ENCODE measurements around the gene NAT9.
A peak's percentile ranks its signal among the peaks of the same experiment; 100 is the strongest.

The NAT9 gene

GRCh38 chr17:74742978-74743545 is 33.1 kb downstream of the NAT9 start:
- Histone ChIP-seq H4K8ac (ENCODE audit: low read depth, low read length) (no peak overlapping the region), H3K79me1 (ENCODE audit: low read length) (peaks cover 4% of the 10 kb centered on the region), H3K79me2 (ENCODE audit: control insufficient read depth, insufficient read depth, low read length, poor library complexity) (no peaks in the 10 kb centered on the region), H2AFZ (ENCODE audit: insufficient read depth, low read length, poor library complexity) (no peak overlapping the region), H3K4me2 (ENCODE audit: low read length) (no peak overlapping the region), H3K9ac (ENCODE audit: low read length) (no peak overlapping the region), H4K91ac (ENCODE audit: low read depth, low read length) (no peak overlapping the region), H3K9me3 (ENCODE audit: insufficient read depth, low read depth, low read length) (peaks cover 3% of the 10 kb centered on the region), H3K4ac (ENCODE audit: low read depth, low read length) (no peak overlapping the region), H3K14ac (ENCODE audit: low read length) (no peak overlapping the region), H2BK5ac (ENCODE audit: low read depth, low read length, poor library complexity) (no peak overlapping the region), H3K4me1 (ENCODE audit: control insufficient read depth in 1 of 2, insufficient read depth in 2 of 2, low read length in 2 of 2) (peaks cover 29 to 32% of the 10 kb centered on the region in 2 experiments), H3K4me3 (ENCODE audit: low read depth, low read length) (peak overlapping the region; percentile 22), H2AK5ac (ENCODE audit: low read length) (no peak overlapping the region), H3K18ac (ENCODE audit: low read length) (no peak overlapping the region), H3K36me3 (ENCODE audit: control insufficient read depth in 1 of 2, insufficient read depth in 2 of 2, low read length in 2 of 2) (no peaks in the 10 kb centered on the region), H2BK120ac (ENCODE audit: insufficient read depth, low read length, poor library complexity) (no peak overlapping the region), H4K12ac (ENCODE audit: low read depth, low read length) (no peak overlapping the region), H3K27me3 (ENCODE audit: insufficient read depth, low read length) (peaks cover 1% of the 10 kb centered on the region), H3K27ac (ENCODE audit: low read depth, low read length) (no peak overlapping the region), H3K23ac (ENCODE audit: low read length) (no peak overlapping the region), H2BK12ac (ENCODE audit: low read length) (no peak overlapping the region)
- no CpG with 5 or more reads among the region's 9 CpGs for WGBS (ENCODE audit: extremely low coverage, insufficient coverage, insufficient read length)
- no peak for DNase-seq

GRCh38 chr17:74742153-74742515 is 34.0 kb downstream of the NAT9 start:
- no peak overlapping the region for H3K18ac ChIP-seq (ENCODE audit: low read length)

GRCh38 chr17:74740641-74741387 is 35.3 kb downstream of the NAT9 start:
- H3K79me1 ChIP-seq (ENCODE audit: low read length) = no peaks in the 10 kb centered on the region
- no peak overlapping the region for H3K14ac ChIP-seq (ENCODE audit: low read length)
- H3K27me3 ChIP-seq (ENCODE audit: insufficient read depth, low read length) = peaks cover 15% of the 10 kb centered on the region
- no peak overlapping the region for H3K4me2 ChIP-seq (ENCODE audit: low read length)
- H3K27ac ChIP-seq (ENCODE audit: low read depth, low read length) = no peak overlapping the region
- no peak overlapping the region for H4K8ac ChIP-seq (ENCODE audit: low read depth, low read length)
- H3K4me1 ChIP-seq (ENCODE audit: control insufficient read depth in 1 of 2, insufficient read depth in 2 of 2, low read length in 2 of 2) = peaks cover 21 to 24% of the 10 kb centered on the region in 2 experiments
- H3K4ac ChIP-seq (ENCODE audit: low read depth, low read length) = no peak overlapping the region
- no peak overlapping the region for H3K4me3 ChIP-seq (ENCODE audit: low read depth, low read length)
- no peak overlapping the region for H2BK120ac ChIP-seq (ENCODE audit: insufficient read depth, low read length, poor library complexity)
- no peak overlapping the region for H3K23ac ChIP-seq (ENCODE audit: low read length)
- no peak overlapping the region for H2BK5ac ChIP-seq (ENCODE audit: low read depth, low read length, poor library complexity)
- no peak overlapping the region for H2AFZ ChIP-seq (ENCODE audit: insufficient read depth, low read length, poor library complexity)
- no peak overlapping the region for H2BK12ac ChIP-seq (ENCODE audit: low read length)
- H3K18ac ChIP-seq (ENCODE audit: low read length) = no peak overlapping the region
- H3K9me3 ChIP-seq (ENCODE audit: insufficient read depth, low read depth, low read length) = peaks cover 3% of the 10 kb centered on the region
- H3K9ac ChIP-seq (ENCODE audit: low read length) = no peak overlapping the region
- H4K91ac ChIP-seq (ENCODE audit: low read depth, low read length) = no peak overlapping the region
- H3K36me3 ChIP-seq (ENCODE audit: control insufficient read depth in 1 of 2, insufficient read depth in 2 of 2, low read length in 2 of 2) = no peaks in the 10 kb centered on the region
- no peak overlapping the region for H2AK5ac ChIP-seq (ENCODE audit: low read length)
- no peak for DNase-seq
- WGBS (ENCODE audit: extremely low coverage, insufficient coverage, insufficient read length) = no CpG with 5 or more reads among the region's 17 CpGs
- H4K12ac ChIP-seq (ENCODE audit: low read depth, low read length) = no peak overlapping the region
- no peaks in the 10 kb centered on the region for H3K79me2 ChIP-seq (ENCODE audit: control insufficient read depth, insufficient read depth, low read length, poor library complexity)

More at GRCh38 chr17:74742153-74742515, 34.0 kb downstream of the NAT9 start:
- Histone ChIP-seq H3K79me1 (ENCODE audit: low read length) (no peaks in the 10 kb centered on the region), H2BK5ac (ENCODE audit: low read depth, low read length, poor library complexity) (no peak overlapping the region), H2BK12ac (ENCODE audit: low read length) (no peak overlapping the region), H4K91ac (ENCODE audit: low read depth, low read length) (no peak overlapping the region), H3K4me1 (ENCODE audit: control insufficient read depth in 1 of 2, insufficient read depth in 2 of 2, low read length in 2 of 2) (peaks cover 26 to 31% of the 10 kb centered on the region in 2 experiments), H2AK5ac (ENCODE audit: low read length) (no peak overlapping the region), H3K4me3 (ENCODE audit: low read depth, low read length) (no peak overlapping the region), H3K27me3 (ENCODE audit: insufficient read depth, low read length) (peaks cover 5% of the 10 kb centered on the region), H4K12ac (ENCODE audit: low read depth, low read length) (no peak overlapping the region), H3K23ac (ENCODE audit: low read length) (no peak overlapping the region), H3K4ac (ENCODE audit: low read depth, low read length) (no peak overlapping the region), H3K9ac (ENCODE audit: low read length) (no peak overlapping the region), H3K4me2 (ENCODE audit: low read length) (no peak overlapping the region), H2AFZ (ENCODE audit: insufficient read depth, low read length, poor library complexity) (no peak overlapping the region), H3K27ac (ENCODE audit: low read depth, low read length) (no peak overlapping the region), H4K8ac (ENCODE audit: low read depth, low read length) (no peak overlapping the region), H3K79me2 (ENCODE audit: control insufficient read depth, insufficient read depth, low read length, poor library complexity) (no peaks in the 10 kb centered on the region), H3K36me3 (ENCODE audit: control insufficient read depth in 1 of 2, insufficient read depth in 2 of 2, low read length in 2 of 2) (no peaks in the 10 kb centered on the region), H3K9me3 (ENCODE audit: insufficient read depth, low read depth, low read length) (peaks cover 3% of the 10 kb centered on the region), H3K14ac (ENCODE audit: low read length) (no peak overlapping the region), H2BK120ac (ENCODE audit: insufficient read depth, low read length, poor library complexity) (no peak overlapping the region)
- no peak for DNase-seq
- WGBS (ENCODE audit: extremely low coverage, insufficient coverage, insufficient read length) = no CpG with 5 or more reads among the region's 4 CpGs

GRCh38 chr17:74740173-74740572 is 36.0 kb downstream of the NAT9 start:
- Histone ChIP-seq H2BK5ac (ENCODE audit: low read depth, low read length, poor library complexity) (no peak overlapping the region), H3K27ac (ENCODE audit: low read depth, low read length) (no peak overlapping the region), H3K27me3 (ENCODE audit: insufficient read depth, low read length) (peaks cover 18% of the 10 kb centered on the region), H3K9me3 (ENCODE audit: insufficient read depth, low read depth, low read length) (peaks cover 3% of the 10 kb centered on the region), H4K8ac (ENCODE audit: low read depth, low read length) (no peak overlapping the region), H3K79me1 (ENCODE audit: low read length) (no peaks in the 10 kb centered on the region), H3K36me3 (ENCODE audit: control insufficient read depth in 1 of 2, insufficient read depth in 2 of 2, low read length in 2 of 2) (no peaks in the 10 kb centered on the region), H2BK12ac (ENCODE audit: low read length) (no peak overlapping the region), H2AFZ (ENCODE audit: insufficient read depth, low read length, poor library complexity) (no peak overlapping the region), H3K18ac (ENCODE audit: low read length) (no peak overlapping the region), H3K4ac (ENCODE audit: low read depth, low read length) (no peak overlapping the region), H3K4me3 (ENCODE audit: low read depth, low read length) (no peak overlapping the region), H3K14ac (ENCODE audit: low read length) (no peak overlapping the region), H4K12ac (ENCODE audit: low read depth, low read length) (no peak overlapping the region), H3K23ac (ENCODE audit: low read length) (no peak overlapping the region), H3K4me1 (ENCODE audit: control insufficient read depth in 1 of 2, insufficient read depth in 2 of 2, low read length in 2 of 2) (peaks cover 15 to 20% of the 10 kb centered on the region in 2 experiments), H3K4me2 (ENCODE audit: low read length) (no peak overlapping the region), H3K79me2 (ENCODE audit: control insufficient read depth, insufficient read depth, low read length, poor library complexity) (no peaks in the 10 kb centered on the region), H4K91ac (ENCODE audit: low read depth, low read length) (no peak overlapping the region), H2AK5ac (ENCODE audit: low read length) (no peak overlapping the region), H2BK120ac (ENCODE audit: insufficient read depth, low read length, poor library complexity) (no peak overlapping the region), H3K9ac (ENCODE audit: low read length) (no peak overlapping the region)
- no peak for DNase-seq
- no CpG with 5 or more reads among the region's 6 CpGs for WGBS (ENCODE audit: extremely low coverage, insufficient coverage, insufficient read length)

Measured in trophoblast cell (in vitro differentiated cells and primary cell).